Kidney epithelial cell (primary cell): ENCODE results near the gene ALG1. TPM values are rescaled to one million over a fixed set of nuclear protein-coding genes. Genes with fewer than 3 reads are reported as not detected.
"Not testable (repeated sequence)": the region's sequence is repeated elsewhere in the genome, so short reads cannot be mapped to it uniquely, and the experiment has no call there.

Experiments
- DNase-seq: peaks from one replicate; pipeline ENCODE4 v3.0.0-alpha.2; 2010; ENCODE audit warnings: low read depth
- H3K27me3 ChIP-seq: 2 replicates; pipeline ENCODE4 v1.6.0; 2011; ENCODE audit warnings: low read length; ENCODE audit not compliant: control insufficient read depth, insufficient read depth
- H3K36me3 ChIP-seq: 2 replicates; pipeline ENCODE4 v1.5.1; 2011; ENCODE audit warnings: low read length; ENCODE audit not compliant: control insufficient read depth, insufficient read depth
- H3K4me3 ChIP-seq: 2 replicates; pipeline ENCODE4 v1.5.1; 2011; ENCODE audit warnings: low read depth, mild to moderate bottlenecking, control low read depth, low read length
- total RNA-seq: library from RNA; depleted of rRNA; stranded (reverse); fragments of >200 nt; gene quantifications from 2 replicates; pipeline ENCODE4 v1.2.3, GENCODE V29; 2015
- TF ChIP-seq, protein P1 (sequence below): IDR thresholded peaks from 2 replicates; pipeline ENCODE4 v1.5.1; 2011; ENCODE audit warnings: mild to moderate bottlenecking, moderate library complexity, low read length, control low read depth, inconsistent platforms; ENCODE audit not compliant: insufficient read depth, poor library complexity, severe bottlenecking

The ALG1 gene
- total RNA-seq, 1 donor from 2014 or later: 33.0 TPM

DNA sequence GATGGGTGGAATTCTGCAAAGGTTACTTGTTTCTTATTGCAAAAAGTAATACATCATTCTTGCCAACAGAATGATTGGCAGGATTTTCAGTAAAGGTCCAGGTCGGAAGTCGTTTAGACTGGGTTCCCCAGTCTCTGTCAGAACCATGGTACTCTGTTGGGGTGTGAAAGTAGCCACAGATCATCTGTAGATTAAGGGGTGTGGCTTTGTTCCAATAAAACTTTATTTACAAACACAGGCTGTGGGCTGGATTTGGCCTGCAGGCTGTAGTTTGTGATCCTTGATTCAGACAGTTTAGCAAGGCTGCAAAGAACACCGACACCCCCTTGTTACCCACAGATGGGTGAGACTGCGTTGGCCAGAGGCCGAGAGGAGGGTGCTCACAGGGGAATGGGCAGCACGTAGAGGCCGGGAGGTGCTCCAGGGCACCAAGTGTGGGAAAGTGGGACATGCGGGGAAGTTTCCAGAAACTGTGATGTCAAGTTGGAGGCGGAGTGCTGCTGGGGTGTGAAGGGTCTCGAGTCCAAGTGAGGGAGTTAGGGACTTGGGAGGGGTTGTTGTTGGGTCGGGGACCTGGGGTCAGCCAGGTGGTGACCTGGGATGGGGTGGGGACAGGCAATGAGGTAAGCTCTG lies 12.6 kb downstream of the ALG1 start:
- H3K36me3 ChIP-seq, H3K27me3 ChIP-seq, DNase-seq, H3K4me3 ChIP-seq: not testable (repeated sequence)

DNA sequence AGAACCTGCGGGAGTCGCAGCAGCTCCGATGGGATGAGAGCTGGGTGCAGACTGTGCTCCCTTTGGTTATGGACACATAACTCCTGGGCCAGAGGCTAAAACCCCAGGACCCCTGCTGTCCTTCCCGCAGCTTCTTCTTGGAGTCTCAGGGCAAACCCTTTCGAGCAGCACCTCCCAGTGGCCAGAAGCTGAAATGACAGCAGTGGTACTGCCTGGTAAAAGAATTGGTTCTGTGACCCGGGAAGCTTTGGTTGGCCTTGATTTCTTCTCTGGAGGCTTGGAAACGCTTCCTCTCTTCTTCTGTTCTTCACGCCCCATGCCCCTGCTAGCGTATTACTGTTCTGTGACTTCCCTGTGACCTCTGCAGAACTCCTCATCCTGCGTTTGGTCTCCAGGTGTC lies 13.2 kb downstream of the ALG1 start:
- DNase-seq, H3K36me3 ChIP-seq, H3K4me3 ChIP-seq, H3K27me3 ChIP-seq: not testable (repeated sequence)
- TF ChIP-seq, protein P1, sequence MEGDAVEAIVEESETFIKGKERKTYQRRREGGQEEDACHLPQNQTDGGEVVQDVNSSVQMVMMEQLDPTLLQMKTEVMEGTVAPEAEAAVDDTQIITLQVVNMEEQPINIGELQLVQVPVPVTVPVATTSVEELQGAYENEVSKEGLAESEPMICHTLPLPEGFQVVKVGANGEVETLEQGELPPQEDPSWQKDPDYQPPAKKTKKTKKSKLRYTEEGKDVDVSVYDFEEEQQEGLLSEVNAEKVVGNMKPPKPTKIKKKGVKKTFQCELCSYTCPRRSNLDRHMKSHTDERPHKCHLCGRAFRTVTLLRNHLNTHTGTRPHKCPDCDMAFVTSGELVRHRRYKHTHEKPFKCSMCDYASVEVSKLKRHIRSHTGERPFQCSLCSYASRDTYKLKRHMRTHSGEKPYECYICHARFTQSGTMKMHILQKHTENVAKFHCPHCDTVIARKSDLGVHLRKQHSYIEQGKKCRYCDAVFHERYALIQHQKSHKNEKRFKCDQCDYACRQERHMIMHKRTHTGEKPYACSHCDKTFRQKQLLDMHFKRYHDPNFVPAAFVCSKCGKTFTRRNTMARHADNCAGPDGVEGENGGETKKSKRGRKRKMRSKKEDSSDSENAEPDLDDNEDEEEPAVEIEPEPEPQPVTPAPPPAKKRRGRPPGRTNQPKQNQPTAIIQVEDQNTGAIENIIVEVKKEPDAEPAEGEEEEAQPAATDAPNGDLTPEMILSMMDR: peak; percentile 69

DNA sequence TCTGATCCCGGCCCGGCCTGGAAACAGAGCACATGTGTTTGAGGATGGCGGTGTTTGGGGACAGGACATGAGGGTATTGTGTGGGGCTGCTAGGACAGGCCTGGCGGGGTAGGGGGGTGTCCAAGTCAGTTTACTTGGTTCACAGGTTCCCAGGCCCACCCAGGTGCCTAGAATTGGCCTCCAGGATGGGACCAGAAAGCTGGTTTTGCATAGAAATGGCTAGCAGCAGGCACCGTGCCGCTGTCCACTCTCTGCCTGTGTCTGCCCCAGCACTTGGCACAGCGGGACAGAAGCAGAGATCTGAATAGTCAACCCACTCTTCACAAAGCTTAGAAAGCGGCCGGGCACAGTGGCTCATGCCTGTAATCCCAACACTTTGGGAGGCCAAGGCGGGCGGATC lies 14.1 kb downstream of the ALG1 start:
- not testable (repeated sequence) for H3K27me3 ChIP-seq, H3K36me3 ChIP-seq, H3K4me3 ChIP-seq, DNase-seq

DNA sequence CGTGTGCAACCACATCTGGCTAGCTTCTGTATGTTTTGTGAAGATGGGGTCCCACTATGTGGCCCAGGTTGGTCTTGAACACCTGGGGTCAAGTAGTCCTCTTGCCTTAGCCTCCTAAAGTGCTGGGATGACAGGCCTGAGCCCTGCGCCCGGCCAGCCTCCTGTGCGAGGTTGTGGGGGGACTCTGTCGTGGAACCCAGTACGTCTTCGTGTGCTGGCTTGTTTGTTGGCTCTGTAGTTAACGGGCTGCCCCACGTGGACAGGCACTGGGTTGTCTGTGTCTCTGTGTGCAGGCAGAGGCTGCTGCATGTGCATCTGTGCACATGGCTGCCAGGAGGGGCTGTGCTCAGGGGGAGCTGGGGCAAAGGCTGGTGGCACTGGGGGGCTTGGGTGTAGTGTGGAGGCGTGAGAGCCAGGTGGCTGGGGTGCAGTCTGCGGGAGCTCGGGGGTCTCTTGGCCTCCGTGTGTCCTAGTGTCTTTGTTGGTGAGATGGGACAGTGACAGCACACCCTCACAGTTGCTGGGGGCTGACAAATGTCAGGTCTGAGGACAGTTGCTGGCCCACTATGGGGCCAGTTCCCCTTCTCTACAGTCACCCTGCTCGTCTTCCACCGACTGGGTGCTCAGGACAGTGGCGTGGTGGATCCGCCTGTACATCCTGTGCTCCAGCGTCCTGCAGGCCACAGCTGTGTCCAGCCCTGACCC lies 16.6 kb downstream of the ALG1 start:
- H3K27me3 ChIP-seq, H3K4me3 ChIP-seq, DNase-seq, H3K36me3 ChIP-seq: not testable (repeated sequence)

DNA sequence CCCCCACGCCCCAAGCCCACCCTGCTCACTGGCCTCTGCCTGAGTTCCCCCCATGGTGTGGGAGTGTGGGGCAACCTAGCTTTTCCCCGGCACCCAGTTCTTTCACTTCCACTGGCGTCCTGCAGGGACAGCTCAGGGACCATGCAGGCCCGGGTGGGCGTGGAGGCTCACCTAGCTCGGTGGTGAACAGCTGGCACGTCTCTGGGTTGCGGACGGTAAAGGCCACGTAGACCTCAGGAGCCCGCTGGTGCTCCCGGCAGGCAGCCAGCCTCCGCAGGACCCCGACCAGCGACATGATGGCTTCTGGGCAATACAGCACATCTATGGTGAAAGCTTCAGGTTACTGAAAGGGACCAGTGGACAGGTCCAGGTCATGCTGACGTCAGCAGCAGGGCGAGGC lies 17.3 kb downstream of the ALG1 start:
- H3K36me3 ChIP-seq, H3K27me3 ChIP-seq, H3K4me3 ChIP-seq, DNase-seq: not testable (repeated sequence)

DNA sequence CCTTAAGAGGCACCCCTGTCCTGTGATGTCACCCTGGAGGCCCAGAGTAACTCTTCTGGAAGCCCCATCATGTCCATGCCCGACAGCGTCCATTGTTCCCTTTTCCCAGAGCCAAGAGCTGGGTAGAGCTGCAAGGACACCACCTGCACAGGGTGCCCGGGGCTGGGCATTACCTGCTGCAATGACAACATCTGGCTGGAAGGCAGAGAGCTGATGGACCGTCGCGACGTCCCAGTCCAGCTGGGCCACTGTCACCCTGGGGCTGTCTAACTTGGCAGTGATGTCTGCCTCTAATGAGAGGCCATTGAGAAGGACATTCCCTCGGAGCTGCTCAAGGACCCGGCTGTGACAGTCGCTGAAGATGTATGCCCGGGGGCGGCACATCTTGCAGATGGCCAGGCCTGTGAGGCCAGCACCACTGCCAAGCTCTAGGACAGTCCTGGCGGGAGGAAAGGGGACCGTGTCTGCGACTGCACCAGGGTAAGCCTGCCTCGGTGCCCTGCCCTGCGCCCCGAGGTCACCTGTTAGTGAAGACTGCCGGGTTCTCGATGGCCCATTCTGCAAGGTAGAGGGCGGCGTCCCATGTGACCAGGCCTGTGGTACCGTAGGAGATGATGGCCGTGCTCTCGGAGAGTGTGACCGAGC lies 18.4 kb downstream of the ALG1 start:
- H3K36me3 ChIP-seq: not testable (repeated sequence)

DNA sequence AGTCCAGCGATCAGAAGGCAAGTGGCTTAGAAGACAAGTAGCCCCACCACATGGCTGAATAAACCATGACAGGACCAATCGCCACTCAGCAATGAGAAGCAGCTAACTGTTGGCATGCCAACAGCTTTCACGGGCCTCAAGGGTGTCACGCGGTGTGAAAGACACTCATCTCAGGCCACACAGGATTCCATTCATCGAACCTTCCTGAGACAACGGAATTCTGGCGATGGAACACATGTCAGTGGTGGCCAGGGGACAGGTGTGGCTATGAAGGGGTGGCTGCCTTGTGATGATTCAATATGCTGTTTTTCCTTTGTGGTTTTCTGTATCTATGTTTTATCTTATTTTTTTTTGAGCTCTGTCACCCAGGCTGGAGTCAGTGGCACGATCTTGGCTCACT lies 18.9 kb downstream of the ALG1 start:
- H3K4me3 ChIP-seq, DNase-seq, H3K27me3 ChIP-seq, H3K36me3 ChIP-seq: not testable (repeated sequence)

More for the DNA sequence above, 18.4 kb downstream of the ALG1 start:
- DNase-seq, H3K4me3 ChIP-seq, H3K27me3 ChIP-seq: not testable (repeated sequence)

DNA sequence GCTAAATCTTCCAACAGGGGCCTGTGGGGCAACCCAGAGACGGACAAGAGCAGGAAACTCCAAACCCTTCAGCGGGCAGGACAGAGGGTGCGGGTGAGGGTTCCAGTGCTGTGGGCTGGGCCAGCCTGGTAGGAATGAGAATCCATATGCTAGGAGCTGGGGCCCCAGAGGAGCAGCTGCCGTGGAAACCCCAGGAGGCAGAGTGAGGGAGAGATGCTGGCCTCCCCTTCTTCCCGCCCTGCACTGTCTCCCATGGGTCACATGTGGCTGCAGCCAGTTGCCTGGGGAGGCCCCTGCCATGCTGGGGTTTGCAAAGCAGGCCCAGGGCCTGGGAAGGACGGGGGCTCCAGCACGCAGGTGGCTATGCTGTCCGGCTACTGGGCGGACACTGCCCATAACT lies 21.4 kb downstream of the ALG1 start:
- DNase-seq, H3K27me3 ChIP-seq, H3K4me3 ChIP-seq, H3K36me3 ChIP-seq: not testable (repeated sequence)

DNA sequence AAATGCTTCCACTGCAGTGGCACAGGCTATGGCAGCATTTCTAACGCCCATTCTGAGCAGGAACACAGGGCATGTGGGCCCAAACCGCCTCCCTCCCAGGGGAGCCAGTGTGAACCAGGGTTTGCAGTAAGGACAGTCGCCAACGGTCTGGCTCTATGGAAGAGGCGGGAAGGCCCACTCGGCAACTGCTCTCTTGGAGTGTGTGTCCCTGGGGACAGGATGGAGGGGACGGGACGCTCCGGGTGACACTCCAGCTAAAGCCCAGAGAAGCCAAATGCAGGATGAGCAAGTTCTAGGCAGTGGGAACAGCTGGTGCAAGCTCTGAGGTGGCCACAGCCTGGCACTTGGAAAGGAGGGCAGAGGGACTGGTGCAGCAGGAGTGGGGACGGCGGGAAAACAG lies 22.1 kb downstream of the ALG1 start:
- H3K27me3 ChIP-seq, H3K4me3 ChIP-seq: not testable (repeated sequence)

DNA sequence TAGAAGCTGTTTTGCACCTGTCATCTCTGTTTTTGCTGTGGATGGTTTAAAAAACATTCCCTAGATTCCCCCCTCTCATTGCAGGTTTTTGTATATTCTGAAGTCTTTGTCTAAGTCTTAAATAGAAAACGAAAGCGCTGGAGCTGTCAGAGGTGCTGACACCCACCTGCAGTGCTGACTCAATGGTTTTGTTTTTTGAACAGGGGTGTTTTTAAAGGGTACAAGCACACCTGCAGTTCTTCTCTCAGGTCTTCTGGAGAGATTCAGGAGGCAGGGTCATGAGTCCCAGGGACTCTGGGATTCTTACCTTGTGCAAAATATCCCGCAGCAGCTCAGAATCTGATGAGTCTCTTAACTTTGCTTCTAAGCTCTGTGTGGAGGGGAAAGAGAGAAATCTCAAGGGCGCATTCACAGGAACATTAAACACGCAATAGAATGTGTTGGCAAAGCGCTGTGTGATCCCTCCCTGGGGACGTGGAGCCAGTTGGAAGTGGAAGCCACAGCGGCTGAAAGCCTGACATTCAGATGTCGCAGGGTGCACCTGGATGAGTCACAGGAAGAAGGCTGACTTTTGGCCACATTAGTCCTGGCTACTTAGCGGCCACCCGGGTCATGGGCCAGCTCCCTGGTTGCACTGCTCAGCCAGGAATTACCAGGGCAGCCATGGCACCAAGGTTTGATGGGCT lies 23.6 kb downstream of the ALG1 start:
- not testable (repeated sequence) for DNase-seq, H3K27me3 ChIP-seq, H3K4me3 ChIP-seq, H3K36me3 ChIP-seq

More for the DNA sequence above, 22.1 kb downstream of the ALG1 start:
- H3K36me3 ChIP-seq, DNase-seq: not testable (repeated sequence)

DNA sequence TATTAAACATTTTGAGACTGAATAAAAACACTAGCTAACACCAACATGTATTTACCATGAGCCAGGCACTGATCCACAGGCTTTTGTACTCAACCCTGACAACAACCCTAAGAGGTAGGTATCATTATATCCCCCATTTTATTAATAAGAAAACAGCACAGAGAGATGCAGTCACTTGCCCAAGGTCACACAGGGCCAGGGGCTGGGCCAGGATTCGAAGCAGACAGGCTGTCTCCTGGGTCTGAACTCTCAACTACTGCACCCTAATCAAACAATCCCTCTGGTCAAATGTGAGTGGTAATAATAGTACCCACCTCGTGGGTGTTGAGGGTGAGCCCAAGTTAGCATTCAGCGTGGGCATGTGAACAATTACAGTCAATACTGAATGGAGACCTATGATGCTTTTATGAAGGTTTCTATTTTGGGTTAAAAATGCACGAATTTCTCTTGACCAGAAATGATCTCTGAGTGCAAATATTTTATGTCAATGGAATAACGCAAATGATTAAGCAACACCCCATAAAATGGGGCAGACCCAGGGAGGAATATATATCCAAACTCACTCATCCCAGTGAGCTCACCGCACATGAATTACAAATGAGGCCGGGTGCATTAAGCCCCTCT lies 24.9 kb downstream of the ALG1 start:
- not testable (repeated sequence) for DNase-seq, H3K27me3 ChIP-seq, H3K36me3 ChIP-seq
- H3K4me3 ChIP-seq: peak overlapping the region; percentile 72

DNA sequence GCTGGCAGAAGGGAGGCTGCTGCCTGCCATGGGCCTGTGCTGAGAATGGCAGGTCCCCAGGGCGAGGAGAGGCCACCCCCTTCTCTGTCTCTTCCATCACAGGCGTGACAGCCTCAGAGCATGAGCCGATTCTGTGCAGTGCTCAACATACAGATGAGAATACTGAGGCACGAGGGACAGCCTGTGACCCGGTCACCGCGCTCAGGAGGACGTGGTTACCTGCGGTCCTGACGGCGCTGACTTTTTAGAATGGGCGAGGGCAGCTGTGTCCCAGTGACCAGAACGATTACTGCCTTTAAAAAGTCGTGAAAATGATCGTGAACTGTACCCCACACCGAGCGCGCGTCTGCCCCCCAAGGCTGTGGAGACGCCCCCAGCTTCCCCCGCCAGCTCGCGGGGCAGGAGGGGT lies 25.4 kb downstream of the ALG1 start:
- H3K4me3 ChIP-seq: peak overlapping the region; percentile 72
- DNase-seq, H3K27me3 ChIP-seq, H3K36me3 ChIP-seq: not testable (repeated sequence)

DNA sequence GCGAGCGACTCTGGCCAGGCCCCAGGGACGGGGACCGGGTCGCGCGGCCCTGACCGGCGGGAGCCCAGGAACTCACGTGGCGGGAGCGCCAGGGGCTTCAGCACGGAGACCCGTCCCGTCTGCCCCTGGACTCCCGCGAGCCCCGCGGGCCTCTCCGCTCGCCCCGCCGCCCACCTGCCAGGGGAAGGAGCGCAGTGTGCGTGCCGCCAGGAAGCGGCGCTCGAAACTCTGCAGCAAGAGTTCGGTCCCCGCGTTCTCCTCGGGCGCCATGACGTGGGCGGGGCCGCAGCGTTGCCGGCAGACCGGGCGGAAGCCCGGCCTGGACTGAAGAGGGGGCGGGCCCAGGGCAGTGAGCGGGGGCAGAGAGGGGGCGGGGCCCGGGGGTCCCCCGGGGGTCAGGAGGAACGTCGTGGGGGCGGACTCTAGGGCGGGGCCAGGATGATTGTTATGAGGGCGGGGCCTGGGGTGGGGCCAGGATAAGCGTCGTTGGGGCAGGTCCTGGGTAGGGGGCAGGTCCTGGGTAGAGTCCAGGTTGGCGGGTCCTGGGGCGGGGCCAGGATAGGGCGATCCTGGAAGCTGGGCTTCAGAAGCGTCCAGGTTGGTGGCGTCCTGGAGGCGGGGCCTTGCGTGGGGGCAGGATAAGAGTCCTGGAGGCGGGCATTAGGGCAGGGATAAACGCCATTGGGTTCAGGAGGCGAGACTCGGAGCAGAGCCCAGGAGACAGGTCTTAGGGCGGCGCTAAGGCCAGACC lies 26.0 kb downstream of the ALG1 start, which contains the start of gene EEF2KMT:
Gene EEF2KMT (minus strand): TSS at position 326 of the 751 bp plus-strand sequence. CDS start 56 bp downstream, at position 270.
- H3K36me3 ChIP-seq, H3K27me3 ChIP-seq: not testable (repeated sequence)
- peak within 1 kb of the TSS; percentile 72 for H3K4me3 ChIP-seq
- peak; percentile 93 for DNase-seq
